HG03196 (cell line): ENCODE results near the gene SIVA1.
"Not testable (repeated sequence)": the region's sequence is repeated elsewhere in the genome, so short reads cannot be mapped to it uniquely, and the experiment has no call there.

Experiments
- ATAC-seq: cut with Tn5 transposase; IDR thresholded peaks from one replicate; pipeline ENCODE4 v1.9.1; 2021; ENCODE audit not compliant: unreplicated experiment

The SIVA1 gene

DNA sequence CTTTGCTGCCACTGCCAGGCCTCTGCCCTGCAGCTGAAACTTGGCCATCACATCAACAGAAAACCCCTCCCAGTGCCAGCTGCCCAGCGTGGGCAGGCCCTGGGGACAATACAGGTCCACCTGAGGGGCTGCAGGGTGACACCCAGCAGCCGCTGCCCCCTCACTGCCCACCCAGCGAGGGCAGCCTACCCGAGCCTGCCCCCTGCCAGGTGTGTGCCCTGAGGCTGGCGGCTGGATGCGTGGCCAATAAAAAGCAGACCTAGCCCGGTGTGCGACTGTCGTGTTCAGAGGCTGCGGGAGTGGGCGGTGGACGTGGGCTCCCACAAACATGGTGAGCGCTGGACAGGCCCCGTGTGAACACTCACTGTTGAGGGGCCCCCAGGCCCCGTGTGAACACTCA is 33.6 kb upstream of the SIVA1 start:
- no peak for ATAC-seq

DNA sequence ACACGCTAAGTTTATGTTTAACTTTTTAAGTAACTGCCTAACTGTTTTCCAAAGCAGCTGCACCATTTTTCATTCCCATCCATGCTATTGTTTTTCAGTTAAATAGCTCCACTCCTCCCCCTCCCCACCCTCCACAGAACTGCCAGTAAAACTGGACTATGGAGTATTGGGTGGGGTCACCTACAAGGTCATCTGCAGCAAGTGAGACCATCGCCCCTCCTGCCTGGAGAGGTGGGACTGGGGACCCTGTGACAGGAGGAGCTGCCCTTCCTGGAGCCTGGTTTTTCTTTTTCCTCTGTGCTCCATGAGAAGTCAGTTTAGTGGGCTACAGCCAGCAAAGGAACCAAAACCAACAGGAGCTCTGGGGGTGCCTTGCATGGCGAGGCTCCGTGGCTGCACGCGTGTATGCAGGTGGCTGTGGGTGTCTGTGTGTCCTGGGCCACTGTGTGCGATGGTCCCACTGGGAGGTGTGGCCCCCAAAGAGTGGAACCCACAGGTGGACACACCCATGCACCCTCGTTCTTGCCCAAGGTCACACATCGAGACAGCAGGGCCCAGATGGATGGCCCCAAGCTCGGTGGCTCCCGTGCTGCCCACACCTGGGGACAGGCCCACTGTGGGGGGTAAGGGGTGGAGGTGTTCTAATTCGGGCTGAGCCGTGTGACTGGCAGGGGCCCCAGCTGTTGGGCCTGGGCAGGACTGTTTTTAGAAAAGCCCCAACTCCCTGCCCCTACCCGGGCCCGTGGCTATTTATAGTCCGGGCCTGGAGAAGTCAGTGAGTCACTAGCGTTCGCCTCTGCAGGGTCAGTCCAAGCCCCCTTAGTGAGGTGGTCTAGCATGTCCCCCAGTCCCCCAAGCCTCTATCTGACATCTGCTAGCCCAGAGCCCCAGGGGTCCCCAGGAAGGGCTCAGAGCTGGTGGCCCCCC is 31.2 kb upstream of the SIVA1 start:
- no peak for ATAC-seq

DNA sequence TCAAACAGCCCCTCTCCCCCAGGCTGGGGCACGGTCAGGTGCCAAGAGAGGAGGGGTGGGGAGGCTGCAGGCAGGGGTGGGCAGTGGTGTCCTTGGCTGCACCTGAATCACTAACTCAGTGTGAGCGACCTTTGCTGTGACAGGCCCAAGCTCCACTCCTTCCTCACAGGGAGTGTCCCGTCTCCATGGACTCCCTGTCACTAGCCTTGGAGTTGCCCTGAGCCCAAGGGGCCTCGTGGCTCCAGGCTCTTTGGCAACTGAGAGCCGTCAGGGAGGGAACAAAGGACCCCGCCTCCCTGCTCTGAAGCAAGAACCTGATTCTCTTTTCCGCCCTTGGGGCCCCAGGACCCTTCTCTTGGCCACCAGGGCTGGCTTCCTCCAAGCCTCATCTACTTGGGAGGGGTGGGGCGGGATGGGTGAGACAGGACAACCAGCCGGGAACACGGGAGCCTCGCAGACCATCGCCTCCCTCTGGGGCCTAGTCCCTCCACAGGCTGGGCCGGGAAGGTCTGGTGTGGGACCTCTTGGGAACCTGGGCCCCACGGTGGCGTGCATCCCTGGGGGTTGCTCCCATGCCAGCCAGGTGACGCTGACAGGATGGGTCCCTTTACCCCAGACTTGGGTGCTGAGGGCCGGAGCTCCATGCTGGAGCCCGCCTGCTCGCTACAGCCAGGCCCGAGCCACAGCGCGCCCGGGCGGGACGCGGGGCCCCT is 29.9 kb upstream of the SIVA1 start:
- ATAC-seq = no peak

DNA sequence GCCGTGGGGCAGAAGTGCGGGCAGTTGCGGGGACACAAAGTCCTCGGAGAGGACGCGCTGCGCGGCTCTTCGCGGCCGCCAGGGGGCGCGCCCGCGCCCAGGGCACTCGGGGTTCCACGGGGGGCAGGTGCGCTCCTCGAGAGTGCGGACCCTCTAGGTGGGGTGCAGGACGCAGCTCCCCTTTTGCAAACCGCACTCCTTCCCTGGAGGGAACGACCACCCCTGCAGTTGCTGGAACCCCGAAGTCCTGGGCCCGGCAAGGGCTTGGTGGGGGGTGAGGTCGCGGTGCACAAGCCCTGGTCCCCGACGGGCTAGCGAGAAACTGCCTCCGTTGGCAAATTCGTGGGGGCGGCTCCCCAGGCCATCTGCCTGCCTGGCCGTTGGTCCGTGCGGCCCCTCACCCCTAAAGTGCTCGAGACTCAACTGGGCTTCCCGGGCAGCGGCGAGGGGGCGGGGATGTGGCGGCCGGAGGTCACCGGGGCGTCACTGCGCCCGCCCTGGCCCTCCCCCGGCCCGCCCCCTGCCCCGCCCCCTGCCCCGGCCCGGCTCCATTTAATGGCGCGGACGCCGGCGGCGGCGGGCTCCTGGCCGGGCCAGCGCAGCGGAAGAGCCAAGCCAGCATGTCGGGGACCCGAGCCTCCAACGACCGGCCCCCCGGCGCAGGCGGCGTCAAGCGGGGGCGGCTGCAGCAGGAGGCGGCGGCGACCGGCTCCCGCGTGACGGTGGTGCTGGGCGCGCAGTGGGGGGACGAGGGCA is 29.1 kb upstream of the SIVA1 start, which contains the start of gene ADSS1:
Gene ADSS1 (plus strand): TSS at position 579 of the 756 bp plus-strand sequence. CDS start 42 bp downstream, at position 621.
- ATAC-seq = no peak

DNA sequence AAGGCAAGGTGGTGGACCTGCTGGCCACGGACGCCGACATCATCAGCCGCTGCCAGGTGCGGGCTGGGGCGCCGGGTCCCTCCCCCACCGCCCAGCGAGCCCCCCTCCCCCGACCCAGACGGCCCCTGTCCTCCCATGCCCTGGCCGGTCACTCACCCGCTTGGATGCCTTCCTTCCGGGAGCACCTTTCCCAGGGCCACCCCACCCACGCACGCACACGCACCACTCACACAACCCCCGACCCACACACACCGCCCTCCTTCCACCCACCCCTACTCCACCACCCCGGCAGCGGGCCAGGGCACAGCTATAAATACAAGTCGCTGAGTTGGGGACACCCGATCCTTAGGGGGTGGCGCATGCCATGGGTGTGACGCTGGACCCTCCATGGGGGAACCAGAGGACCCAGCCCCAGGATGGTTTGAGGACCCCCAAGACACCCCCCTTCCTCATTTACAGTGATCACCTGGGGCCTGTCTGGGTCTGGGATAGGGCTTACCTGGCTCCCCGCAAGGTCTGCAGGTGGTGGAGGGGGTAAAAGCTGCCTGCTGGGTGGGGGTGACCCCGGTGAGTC is 28.5 kb upstream of the SIVA1 start:
- no peak for ATAC-seq

DNA sequence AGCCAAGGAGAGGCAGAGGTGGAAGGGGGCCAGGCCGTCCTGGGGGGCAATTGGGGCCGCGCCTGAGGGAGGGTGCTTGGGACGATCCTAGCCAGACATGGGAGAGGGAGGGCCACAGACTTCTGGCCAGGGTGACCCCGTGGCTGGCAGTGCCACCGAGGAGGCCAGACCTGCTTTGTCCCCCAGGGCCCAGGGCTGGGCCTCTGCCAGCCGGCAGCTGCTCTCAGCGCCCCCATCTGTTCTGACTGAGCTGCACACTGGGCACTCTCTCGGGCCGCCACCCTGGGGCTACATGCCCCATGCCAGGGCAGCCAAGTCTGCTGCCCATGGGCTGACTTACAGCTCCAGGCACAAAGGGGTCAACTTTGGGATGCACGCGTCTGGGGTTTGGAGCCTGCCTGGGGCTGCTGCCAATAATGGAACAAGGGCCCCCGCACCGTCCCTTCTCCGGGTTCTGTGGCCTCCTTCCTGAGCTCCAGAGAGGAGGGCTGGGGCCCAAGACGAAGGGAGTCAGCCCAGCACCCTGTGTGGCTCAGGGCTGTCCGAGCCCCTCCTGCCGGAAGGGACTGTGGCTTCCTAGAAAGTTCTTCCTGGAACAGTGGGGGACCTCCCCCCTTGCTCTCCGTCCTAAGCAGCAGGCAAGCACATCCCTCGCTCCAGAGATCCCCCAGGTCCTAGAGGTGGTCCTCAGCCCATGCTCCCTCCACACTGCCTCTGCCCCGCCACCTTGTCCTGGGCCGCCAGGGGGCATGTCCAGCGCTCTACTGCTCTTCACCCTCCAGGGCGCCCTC is 27.8 kb upstream of the SIVA1 start:
- no peak for ATAC-seq

DNA sequence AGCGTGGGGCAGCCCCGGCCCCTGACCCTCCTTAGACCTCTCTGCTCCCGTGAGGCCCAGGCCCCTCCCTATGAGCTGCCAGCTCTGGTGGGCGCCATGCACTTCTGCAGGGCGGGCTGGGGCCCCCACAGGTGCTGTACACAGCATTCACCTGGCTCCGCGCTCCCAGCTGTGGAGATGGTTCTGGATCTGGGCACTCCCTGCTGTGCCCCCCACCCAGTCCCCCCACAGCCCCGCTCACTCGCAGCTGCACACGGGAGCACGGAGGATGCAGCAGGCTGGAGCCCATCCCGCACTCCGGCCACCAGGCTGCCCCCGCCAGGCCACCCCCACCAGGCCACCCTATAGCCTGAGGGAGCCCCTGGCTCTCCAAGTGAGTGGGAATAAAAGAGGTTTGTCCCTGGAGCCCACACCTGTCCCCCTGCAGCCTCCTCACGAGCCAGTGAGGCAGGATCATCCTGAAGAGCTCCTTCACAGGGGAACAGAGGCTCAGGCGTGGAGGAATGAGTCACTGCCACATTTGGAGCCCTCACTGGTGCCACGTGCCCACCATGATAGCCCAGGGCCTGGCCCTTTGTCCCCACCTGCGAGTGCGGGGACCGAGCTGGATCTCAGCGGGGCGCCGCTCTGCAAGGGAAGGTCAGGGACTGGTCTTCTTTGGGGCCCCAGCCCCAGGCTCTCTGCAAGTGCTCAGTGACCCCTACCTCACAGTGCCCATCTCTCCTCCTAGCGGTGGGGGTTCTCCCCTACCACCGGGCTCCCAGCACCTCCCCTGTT is 27.0 kb upstream of the SIVA1 start:
- ATAC-seq = no peak

DNA sequence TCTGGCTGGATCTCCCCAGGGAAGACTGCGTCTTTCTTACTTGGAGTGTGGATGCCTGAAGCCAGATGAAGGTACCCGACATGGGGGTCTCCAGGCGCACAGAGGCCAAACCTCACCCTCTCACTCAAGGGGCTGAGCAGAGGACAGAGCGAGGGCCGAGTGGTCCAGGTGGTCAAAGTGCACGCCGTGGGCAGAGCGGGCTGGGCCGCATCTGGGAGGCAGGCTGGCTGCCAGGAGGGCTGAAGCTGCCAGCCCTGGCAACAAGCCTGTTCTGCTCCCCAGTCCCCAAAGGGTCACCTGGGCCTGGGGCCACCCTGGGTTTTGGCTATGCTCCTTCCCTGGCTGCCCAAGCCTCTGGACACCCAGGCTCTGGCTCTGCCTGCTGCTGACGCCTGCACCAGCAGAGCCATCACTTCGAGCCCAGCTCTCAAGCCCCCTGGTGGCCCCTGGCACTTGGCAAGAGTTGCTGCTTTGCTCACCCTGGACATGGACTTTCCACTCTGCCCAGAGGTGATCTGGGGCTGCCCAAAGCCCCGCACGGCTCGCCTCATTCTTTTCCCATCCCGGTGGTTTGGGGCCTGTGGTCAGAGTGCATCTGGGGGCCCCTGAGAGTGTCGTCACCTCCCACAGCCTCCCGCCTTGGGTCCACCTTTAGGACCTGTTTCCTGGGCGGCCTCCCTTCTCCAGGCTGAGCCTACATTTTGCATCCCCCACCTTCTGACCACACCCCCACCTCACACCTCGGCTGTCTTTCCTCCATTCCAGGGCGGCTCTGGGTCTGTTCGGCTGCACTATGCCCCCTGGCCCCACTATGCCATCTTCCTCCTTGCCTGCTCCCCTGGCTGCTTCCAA is 26.1 kb upstream of the SIVA1 start:
- no peak for ATAC-seq

DNA sequence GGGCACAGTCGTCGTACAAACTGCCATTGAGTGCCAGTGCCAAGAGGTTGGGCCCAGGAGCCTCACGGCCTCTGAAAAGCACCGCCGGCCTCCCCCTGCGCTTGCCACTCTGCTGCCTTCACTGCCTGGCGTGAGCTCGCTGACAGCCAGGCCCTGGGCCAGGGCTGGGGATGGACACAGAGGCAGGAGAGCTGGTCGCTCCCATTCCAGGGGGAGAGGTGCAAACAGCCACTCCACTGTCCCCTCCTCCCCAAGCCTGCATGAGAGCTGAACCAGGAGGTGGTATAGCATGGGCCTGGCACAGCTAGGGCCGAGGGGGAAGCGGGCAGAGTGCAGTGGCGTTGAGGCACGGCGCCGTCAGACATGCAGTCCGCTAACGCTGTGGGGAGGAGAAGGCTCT is 24.3 kb upstream of the SIVA1 start:
- ATAC-seq = no peak

DNA sequence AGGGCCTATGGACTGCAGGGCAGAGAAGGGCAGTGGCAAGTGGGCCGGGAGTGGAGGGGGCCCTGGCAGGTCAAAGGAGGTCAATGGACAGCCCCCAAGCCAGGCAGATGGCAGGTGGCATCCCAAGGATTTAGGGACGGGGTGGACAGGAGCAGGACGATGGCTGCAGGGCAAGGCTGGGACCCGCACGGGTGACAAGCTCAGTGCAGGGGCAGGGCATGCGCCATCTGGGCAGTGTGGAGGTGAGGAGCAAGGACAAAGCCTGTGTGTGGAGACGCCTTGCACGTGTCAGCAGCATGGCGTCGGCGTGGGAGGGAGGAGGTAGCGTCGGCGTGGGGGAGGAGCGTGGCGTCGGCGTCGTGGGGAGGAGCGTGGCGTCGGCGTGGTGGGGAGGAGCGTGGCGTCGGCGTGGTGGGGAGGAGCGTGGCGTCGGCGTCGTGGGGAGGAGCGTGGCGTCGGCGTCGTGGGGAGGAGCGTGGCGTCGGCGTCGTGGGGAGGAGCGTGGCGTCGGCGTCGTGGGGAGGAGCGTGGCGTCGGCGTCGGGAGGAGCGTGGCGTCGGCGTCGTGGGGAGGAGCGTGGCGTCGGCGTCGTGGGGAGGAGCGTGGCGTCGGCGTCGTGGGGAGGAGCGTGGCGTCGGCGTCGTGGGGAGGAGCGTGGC is 23.6 kb upstream of the SIVA1 start:
- not testable (repeated sequence) for ATAC-seq

DNA sequence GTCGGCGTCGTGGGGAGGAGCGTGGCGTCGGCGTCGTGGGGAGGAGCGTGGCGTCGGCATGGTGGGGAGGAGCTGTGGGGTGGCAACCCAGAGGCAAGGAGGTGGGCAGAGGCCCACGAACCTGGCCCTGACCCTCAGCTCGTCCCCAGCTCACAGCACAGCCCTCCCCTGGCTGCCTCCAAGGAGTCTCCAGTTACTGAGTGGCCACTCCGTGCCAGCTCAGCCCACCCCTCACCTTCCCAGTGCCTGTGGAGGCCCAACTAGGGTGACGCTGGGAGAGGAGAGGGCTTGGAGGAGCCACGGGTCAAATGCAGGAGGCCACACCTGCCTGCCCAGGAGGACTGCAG is 23.1 kb upstream of the SIVA1 start:
- ATAC-seq = no peak

DNA sequence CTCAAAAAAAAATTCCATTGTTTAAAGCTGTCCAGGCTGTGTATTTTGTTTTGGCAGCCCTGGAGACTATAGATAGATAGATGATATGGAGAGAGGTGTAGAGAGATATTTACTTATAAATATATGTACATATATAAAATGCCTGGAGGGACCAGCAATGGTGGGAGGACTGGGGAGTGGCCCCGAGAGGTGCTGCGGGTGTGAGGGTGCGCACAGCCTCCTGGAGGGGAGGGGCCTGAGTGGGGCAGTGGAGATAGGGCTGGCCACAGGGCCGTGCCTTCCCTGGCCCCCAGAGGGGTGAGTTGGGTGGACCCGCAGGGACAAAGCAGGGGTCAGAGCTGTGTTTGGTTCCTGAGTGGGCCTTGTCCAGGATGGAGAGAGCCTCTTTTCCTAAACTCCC is 22.5 kb upstream of the SIVA1 start:
- no peak for ATAC-seq

DNA sequence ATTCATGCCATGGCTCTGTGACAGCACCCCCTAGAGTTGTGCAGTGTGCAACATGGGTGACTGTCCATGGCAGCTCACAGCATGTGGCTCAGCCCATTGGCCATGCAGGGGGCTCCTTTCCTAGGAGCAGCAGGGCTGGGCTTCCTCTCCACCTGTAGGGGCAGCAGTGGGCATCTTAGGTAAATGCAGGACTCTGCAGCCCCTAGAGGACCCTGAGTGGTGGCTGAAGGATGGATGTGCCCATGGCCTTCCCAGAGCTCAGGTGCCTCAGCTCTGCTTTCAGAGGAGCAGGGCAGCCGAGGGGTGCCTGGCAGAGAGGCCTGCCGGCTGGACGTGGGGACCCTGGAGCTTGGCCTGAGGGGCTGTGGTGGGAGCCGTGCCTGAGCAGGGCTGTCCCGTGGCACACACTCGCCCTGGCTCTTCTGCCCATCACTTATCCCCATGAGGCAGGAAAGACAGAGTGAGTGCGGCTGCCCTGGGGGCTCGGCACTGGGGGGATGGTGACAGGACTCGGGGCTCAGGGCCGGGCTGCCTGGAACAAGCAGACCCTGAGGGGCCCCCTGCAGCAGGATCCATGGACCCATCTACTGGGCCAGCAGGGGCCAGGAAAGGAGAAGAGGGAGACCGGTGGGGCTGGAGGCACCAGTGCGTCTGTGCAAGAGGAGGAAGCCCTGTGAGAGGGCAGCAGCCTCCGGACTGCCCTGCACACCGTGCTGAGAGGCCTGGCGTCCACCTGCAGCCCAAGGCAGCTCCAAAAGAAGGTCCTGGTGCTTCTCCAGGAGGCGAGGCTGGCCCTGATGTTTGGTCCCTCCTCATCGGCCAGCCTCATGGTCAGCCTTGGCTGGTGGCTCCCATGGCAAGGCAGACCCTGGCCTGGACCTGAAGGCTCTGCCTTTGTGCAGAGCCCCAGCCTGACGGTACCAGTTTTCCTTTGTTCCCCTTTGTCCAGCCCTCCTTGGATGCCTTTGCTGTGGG is 21.3 kb upstream of the SIVA1 start:
- no peak for ATAC-seq

DNA sequence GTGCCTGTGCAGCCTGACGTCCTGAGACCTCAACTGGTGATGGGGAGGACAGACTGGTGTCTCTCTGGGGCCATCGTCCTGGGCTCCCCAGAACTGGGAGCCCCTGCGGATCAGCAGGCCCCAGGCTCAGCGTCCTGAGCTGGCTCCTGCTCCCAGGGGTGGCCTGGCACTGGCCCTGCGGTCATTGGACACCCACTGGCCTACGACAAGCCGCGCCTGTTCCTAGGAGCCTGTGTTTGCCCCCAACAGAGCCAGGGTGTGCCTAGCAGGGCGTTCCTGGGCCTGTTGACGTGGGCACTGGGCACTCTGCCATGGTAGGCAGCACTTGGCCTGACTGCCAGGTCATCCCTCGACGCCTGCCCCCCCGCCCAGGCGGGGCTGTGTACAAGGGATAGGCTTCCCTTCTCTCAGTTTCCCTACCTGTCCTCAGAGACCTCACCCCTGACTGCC is 20.6 kb upstream of the SIVA1 start:
- ATAC-seq = no peak

DNA sequence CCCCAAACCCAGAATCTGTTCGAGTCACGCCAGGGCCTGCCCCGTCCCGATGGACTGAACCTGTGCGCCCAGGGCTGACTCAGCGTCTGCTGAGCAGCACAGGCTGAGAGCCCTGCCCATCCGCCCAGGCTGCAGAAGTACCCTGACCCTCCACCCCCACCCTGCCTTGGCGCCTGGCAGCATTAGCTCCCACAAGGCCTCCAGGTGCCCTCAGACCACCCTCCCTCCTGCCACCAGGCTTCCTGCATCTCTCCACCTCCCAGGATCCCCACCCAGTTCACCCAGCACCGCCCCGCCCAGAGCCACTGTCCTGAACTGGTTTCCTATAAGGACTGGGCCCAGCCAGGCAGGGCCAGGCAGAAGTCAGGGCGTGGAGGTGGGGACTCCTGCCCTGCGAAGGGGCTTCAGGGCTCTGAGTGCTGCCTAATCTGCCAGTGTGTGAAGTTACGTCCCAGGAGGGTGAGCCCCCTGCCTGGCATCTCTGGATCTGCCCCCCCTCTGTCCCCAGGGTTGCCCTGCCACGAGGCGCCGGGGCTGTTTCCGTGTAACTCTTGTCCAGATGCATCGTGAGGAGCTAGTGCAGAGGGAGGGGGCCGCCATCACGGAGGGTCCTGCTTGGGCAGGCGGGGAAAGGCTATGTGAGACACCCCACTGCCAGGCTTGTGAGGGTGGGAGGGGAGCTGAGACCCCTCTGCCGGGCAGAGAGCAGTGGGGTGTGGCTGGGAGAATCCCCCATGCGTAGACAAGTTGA is 19.8 kb upstream of the SIVA1 start:
- ATAC-seq = no peak

DNA sequence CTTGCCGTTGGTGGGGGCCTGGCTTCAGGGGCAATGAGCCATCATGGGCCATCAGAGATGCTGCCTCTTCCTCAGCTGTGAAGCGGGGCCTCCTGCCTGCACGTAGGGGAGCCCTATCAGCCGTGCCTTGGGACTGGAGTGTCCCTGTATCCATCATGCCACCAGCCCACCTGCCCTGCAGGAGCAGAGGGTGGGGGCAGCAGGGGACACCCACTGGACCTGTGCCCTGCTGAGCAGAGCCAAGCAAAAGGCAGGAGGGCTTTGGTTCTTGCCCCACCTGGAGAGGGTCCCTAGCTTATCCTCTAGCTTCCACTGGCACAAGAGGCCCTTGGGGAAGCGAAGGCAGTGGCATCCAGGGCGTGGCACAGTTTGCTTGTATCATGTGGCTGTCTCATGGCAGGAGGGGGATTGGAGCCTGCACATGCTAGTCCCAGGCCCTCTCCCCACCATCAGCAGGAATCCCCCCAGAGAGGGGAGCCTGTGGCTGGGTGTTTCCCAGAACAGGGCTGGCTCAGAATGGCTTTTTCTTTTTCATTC is 18.8 kb upstream of the SIVA1 start:
- no peak for ATAC-seq
